NCI-H1092 treated with DMSO at 0.1 percent for 48 hours (cell line): Measurements from ENCODE around the gene SYN1.
"Not testable (repeated sequence)": the region's sequence is repeated elsewhere in the genome, so short reads cannot be mapped to it uniquely, and the experiment has no call there.

Source experiments
- DNase-seq: peaks from one replicate; lab custom pipeline; 2025; lab: John Stamatoyannopoulos, UW

Gene SYN1

GRCh38 chrX:47633689-47634590 is 14.3 kb upstream of the SYN1 start:
- no peak for DNase-seq

- no peak for DNase-seq
Measured at GRCh38 chrX:47632666-47633065, 13.0 kb upstream of the SYN1 start.

GRCh38 chrX:47631676-47632075 is 12.0 kb upstream of the SYN1 start:
- DNase-seq, result no peak

GRCh38 chrX:47629419-47630200 is 10.0 kb upstream of the SYN1 start, which contains the start of gene CFP:
TSS of gene CFP (minus strand) at chrX:47629930. CDS start at chrX:47629844, 86 bp downstream.
- no peak for DNase-seq

- DNase-seq, result no peak
Measured at GRCh38 chrX:47628982-47629381, 9.3 kb upstream of the SYN1 start.

- no peak for DNase-seq
Measured at GRCh38 chrX:47625365-47625764, 5.7 kb upstream of the SYN1 start.

GRCh38 chrX:47623540-47624027 is 3.9 kb upstream of the SYN1 start:
- DNase-seq, result peak; percentile 86

- DNase-seq, result no peak
Measured at GRCh38 chrX:47621851-47622250, 2.2 kb upstream of the SYN1 start.

- no peak for DNase-seq
Measured at GRCh38 chrX:47620303-47620685, 637 bp upstream of the SYN1 start.

- no peak for DNase-seq
Measured at GRCh38 chrX:47618923-47619485, 653 bp downstream of the SYN1 start.

- no peak for DNase-seq
Measured at GRCh38 chrX:47614618-47615017, 5.0 kb downstream of the SYN1 start.

GRCh38 chrX:47613082-47613481 is 6.6 kb downstream of the SYN1 start:
- DNase-seq, result no peak

- DNase-seq, result peak; percentile 8
Measured at GRCh38 chrX:47612418-47612817, 7.2 kb downstream of the SYN1 start.

GRCh38 chrX:47611926-47612325 is 7.7 kb downstream of the SYN1 start:
- DNase-seq, result no peak

- no peak for DNase-seq
Measured at GRCh38 chrX:47611489-47611888, 8.2 kb downstream of the SYN1 start.

- no peak for DNase-seq
Measured at GRCh38 chrX:47610511-47610910, 9.1 kb downstream of the SYN1 start.

GRCh38 chrX:47608130-47608810 is 11.4 kb downstream of the SYN1 start:
- DNase-seq, result no peak

GRCh38 chrX:47607091-47607490 is 12.6 kb downstream of the SYN1 start:
- DNase-seq, result no peak

GRCh38 chrX:47605024-47605423 is 14.6 kb downstream of the SYN1 start:
- no peak for DNase-seq

GRCh38 chrX:47603125-47603524 is 16.5 kb downstream of the SYN1 start:
- DNase-seq, result not testable (repeated sequence)

- no peak for DNase-seq
Measured at GRCh38 chrX:47597222-47597621, 22.4 kb downstream of the SYN1 start.

- no peak for DNase-seq
Measured at GRCh38 chrX:47596256-47596655, 23.4 kb downstream of the SYN1 start.
